ENCODE measurements around the gene TMEM59L.

TMEM59L gene

GRCh38 chr19:18637673-18638630, 25.3 kb downstream of the TMEM59L start:
- DNase-seq (ENCODE audit: low read depth in 2 of 2), result no peak

GRCh38 chr19:18639706-18640243, 27.1 kb downstream of the TMEM59L start:
- no peak for DNase-seq (ENCODE audit: low read depth in 2 of 2)

- DNase-seq (ENCODE audit: low read depth in 2 of 2), result no peak
Measured at GRCh38 chr19:18644196-18645034, 31.7 kb downstream of the TMEM59L start.

- DNase-seq (ENCODE audit: low read depth in 2 of 2), result no peak
Measured at GRCh38 chr19:18645035-18645511, 32.4 kb downstream of the TMEM59L start.

- no peak for DNase-seq (ENCODE audit: low read depth in 2 of 2)
Measured at GRCh38 chr19:18646535-18647370, 34.1 kb downstream of the TMEM59L start.

- no peak for DNase-seq (ENCODE audit: low read depth in 2 of 2)
Measured at GRCh38 chr19:18647371-18647767, 34.7 kb downstream of the TMEM59L start.

GRCh38 chr19:18647807-18648206, 35.1 kb downstream of the TMEM59L start:
- no peak for DNase-seq (ENCODE audit: low read depth in 2 of 2)

GRCh38 chr19:18648973-18649315, 36.3 kb downstream of the TMEM59L start:
- no peak for DNase-seq (ENCODE audit: low read depth in 2 of 2)

GRCh38 chr19:18649371-18650020, 36.8 kb downstream of the TMEM59L start:
- DNase-seq (ENCODE audit: low read depth in 2 of 2), result no peak

GRCh38 chr19:18650021-18650390, 37.3 kb downstream of the TMEM59L start:
- DNase-seq (ENCODE audit: low read depth in 2 of 2), result no peak

GRCh38 chr19:18650468-18651041, 37.9 kb downstream of the TMEM59L start:
- DNase-seq (ENCODE audit: low read depth in 2 of 2), result no peak

GRCh38 chr19:18651300-18651699, 38.6 kb downstream of the TMEM59L start:
- DNase-seq (ENCODE audit: low read depth in 2 of 2), result no peak

GRCh38 chr19:18651733-18652132, 39.1 kb downstream of the TMEM59L start:
- DNase-seq (ENCODE audit: low read depth in 2 of 2), result no peak

- no peak for DNase-seq (ENCODE audit: low read depth in 2 of 2)
Measured at GRCh38 chr19:18653853-18654252, 41.2 kb downstream of the TMEM59L start.

GRCh38 chr19:18654469-18654868, 41.8 kb downstream of the TMEM59L start:
- DNase-seq (ENCODE audit: low read depth in 2 of 2), result no peak

- no peak for DNase-seq (ENCODE audit: low read depth in 2 of 2)
Measured at GRCh38 chr19:18655173-18655844, 42.6 kb downstream of the TMEM59L start.

- DNase-seq (ENCODE audit: low read depth in 2 of 2), result no peak
Measured at GRCh38 chr19:18656337-18657086, 43.8 kb downstream of the TMEM59L start.

GRCh38 chr19:18657590-18658365, 45.1 kb downstream of the TMEM59L start:
- DNase-seq (ENCODE audit: low read depth in 2 of 2), result no peak
